ENCODE results near the gene CRYBA2.

- TF ChIP-seq, protein P1, sequence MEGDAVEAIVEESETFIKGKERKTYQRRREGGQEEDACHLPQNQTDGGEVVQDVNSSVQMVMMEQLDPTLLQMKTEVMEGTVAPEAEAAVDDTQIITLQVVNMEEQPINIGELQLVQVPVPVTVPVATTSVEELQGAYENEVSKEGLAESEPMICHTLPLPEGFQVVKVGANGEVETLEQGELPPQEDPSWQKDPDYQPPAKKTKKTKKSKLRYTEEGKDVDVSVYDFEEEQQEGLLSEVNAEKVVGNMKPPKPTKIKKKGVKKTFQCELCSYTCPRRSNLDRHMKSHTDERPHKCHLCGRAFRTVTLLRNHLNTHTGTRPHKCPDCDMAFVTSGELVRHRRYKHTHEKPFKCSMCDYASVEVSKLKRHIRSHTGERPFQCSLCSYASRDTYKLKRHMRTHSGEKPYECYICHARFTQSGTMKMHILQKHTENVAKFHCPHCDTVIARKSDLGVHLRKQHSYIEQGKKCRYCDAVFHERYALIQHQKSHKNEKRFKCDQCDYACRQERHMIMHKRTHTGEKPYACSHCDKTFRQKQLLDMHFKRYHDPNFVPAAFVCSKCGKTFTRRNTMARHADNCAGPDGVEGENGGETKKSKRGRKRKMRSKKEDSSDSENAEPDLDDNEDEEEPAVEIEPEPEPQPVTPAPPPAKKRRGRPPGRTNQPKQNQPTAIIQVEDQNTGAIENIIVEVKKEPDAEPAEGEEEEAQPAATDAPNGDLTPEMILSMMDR (IDR thresholded peaks at IDR 0.05): no peak
- TF ChIP-seq POLR2A (IDR thresholded peaks at IDR 0.05): no peak
These were observed 39.0 kb upstream of the CRYBA2 start for GRCh38 chr2:219032051-219032745.
